ENCODE results near the gene ZNF669.

ZNF669 gene

GRCh38 chr1:247111259-247111699 is 7.1 kb upstream of the ZNF669 start:
- DNase-seq (ENCODE audit: low spot score) = no peak

GRCh38 chr1:247110627-247111258 is 6.6 kb upstream of the ZNF669 start:
- no peak for DNase-seq (ENCODE audit: low spot score)

- DNase-seq (ENCODE audit: low spot score) = no peak
Observed at GRCh38 chr1:247107694-247108093, 3.5 kb upstream of the ZNF669 start.

- DNase-seq (ENCODE audit: low spot score) = no peak
Observed at GRCh38 chr1:247105966-247106365, 1.8 kb upstream of the ZNF669 start.

- no peak for DNase-seq (ENCODE audit: low spot score)
Observed at GRCh38 chr1:247104965-247105364, 809 bp upstream of the ZNF669 start.

- DNase-seq (ENCODE audit: low spot score) = no peak
Observed at GRCh38 chr1:247102381-247102780, 1.8 kb downstream of the ZNF669 start.

GRCh38 chr1:247100676-247101279 is 3.4 kb downstream of the ZNF669 start:
- DNase-seq (ENCODE audit: low spot score) = no peak

GRCh38 chr1:247096958-247097357 is 7.2 kb downstream of the ZNF669 start:
- DNase-seq (ENCODE audit: low spot score) = no peak

- DNase-seq (ENCODE audit: low spot score) = no peak
Observed at GRCh38 chr1:247096544-247096943, 7.6 kb downstream of the ZNF669 start.

- no peak for DNase-seq (ENCODE audit: low spot score)
Observed at GRCh38 chr1:247096112-247096511, 8.0 kb downstream of the ZNF669 start.

- no peak for DNase-seq (ENCODE audit: low spot score)
Observed at GRCh38 chr1:247090455-247090854, 13.7 kb downstream of the ZNF669 start.

GRCh38 chr1:247089616-247090375 is 14.4 kb downstream of the ZNF669 start:
- no peak for DNase-seq (ENCODE audit: low spot score)

GRCh38 chr1:247088967-247089366 is 15.2 kb downstream of the ZNF669 start:
- DNase-seq (ENCODE audit: low spot score) = no peak

- no peak for DNase-seq (ENCODE audit: low spot score)
Observed at GRCh38 chr1:247087256-247087655, 16.9 kb downstream of the ZNF669 start.

GRCh38 chr1:247085310-247085709 is 18.8 kb downstream of the ZNF669 start:
- DNase-seq (ENCODE audit: low spot score) = no peak

GRCh38 chr1:247084771-247085170 is 19.4 kb downstream of the ZNF669 start:
- DNase-seq (ENCODE audit: low spot score) = no peak

GRCh38 chr1:247079141-247079874 is 24.8 kb downstream of the ZNF669 start:
- no peak for DNase-seq (ENCODE audit: low spot score)

GRCh38 chr1:247078258-247079140 is 25.7 kb downstream of the ZNF669 start, which contains the start of gene ZNF670:
Gene ZNF670, minus strand, starts transcription at chr1:247078811. Its CDS starts 215 bp downstream, at chr1:247078596.
- peak; percentile 77 for DNase-seq (ENCODE audit: low spot score)

GRCh38 chr1:247077876-247078257 is 26.3 kb downstream of the ZNF669 start:
- no peak for DNase-seq (ENCODE audit: low spot score)

GRCh38 chr1:247077213-247077612 is 26.9 kb downstream of the ZNF669 start:
- no peak for DNase-seq (ENCODE audit: low spot score)

- no peak for DNase-seq (ENCODE audit: low spot score)
Observed at GRCh38 chr1:247070645-247071044, 33.5 kb downstream of the ZNF669 start.

Measured in hematopoietic multipotent progenitor cell treated with erythropoietin and hydrocortisone succinate and interleukin-3 and kit ligand, for 17 days (in vitro differentiated cells).